K562 (cell line): ENCODE results near the gene DOCK1. TPM values are rescaled to one million over a fixed set of nuclear protein-coding genes. Genes with fewer than 3 reads are reported as not detected.

ENCODE experiments used
- ATAC-seq: fragments of 200-7000 bp; cut with Tn5 transposase; 3 replicates; pipeline ENCODE4 v1.9.1; 2020; ENCODE audit warnings: moderate library complexity
- BruUV-seq: library from RNA; stranded (reverse); fragments of 400-500 nt; replicated peaks from 2 replicates; lab custom pipeline; 2021; lab: Mats Ljungman, UMichigan
- CTCF ChIA-PET: fragments of 300-600 bp; formaldehyde crosslinking; extraction: SDS; loops from one replicate; lab custom pipeline; 2021; ENCODE audit warnings: low intra/inter-chr PET ratio; lab: Yijun Ruan, JAX
- POLR2A ChIA-PET: fragments of 300-600, 350-650 bp; sonication (Branson Sonifier 250); formaldehyde crosslinking; extraction: SDS; loops from one replicate; lab custom pipeline; 2021; ENCODE audit warnings: antibody characterized with exemption, inconsistent platforms; lab: Yijun Ruan, JAX
- DNase-seq, 4 experiments: peaks; one replicate each; pipeline versions ENCODE4 v3.0.0 to v3.0.0-alpha.2; 2011 to 2018; ENCODE audit warnings: low spot score in 3 of 4, mixed read lengths in 3 of 4; ENCODE audit errors: extremely low read depth in 1 of 4
- FAIRE-seq: peaks from 2 replicates; lab custom pipeline; 2011; peaks lifted over from hg19 to GRCh38; lab: Jason Lieb, UNC
- H2AFZ ChIP-seq: 2 replicates; pipeline ENCODE4 v1.6.0; 2011; ENCODE audit warnings: low read depth, low read length, control low read depth, inconsistent platforms
- H3K27ac ChIP-seq: fragments of 200-600 bp; 3 replicates; pipeline ENCODE4 v1.8.0; 2011; ENCODE audit warnings: low read depth, mild to moderate bottlenecking, control low read depth, inconsistent platforms, low read length, moderate library complexity, mixed read lengths; ENCODE audit errors: extremely low read depth
- H3K27me3 ChIP-seq, 2 experiments: fragments of 300-600 bp in 1 of 2; 2 replicates in 1 of 2; 3 replicates in 1 of 2; pipeline versions ENCODE4 v1.6.0 to v1.8.0; 2011; ENCODE audit warnings: inconsistent platforms in 2 of 2, low read length in 2 of 2, mild to moderate bottlenecking in 1 of 2, mixed read lengths in 1 of 2, moderate library complexity in 1 of 2; ENCODE audit not compliant: control insufficient read depth in 2 of 2, insufficient read depth in 2 of 2
- H3K36me3 ChIP-seq: fragments of 300-600 bp; 3 replicates; pipeline ENCODE4 v1.8.0; 2011; ENCODE audit warnings: mild to moderate bottlenecking, low read length, inconsistent platforms; ENCODE audit not compliant: control insufficient read depth, insufficient read depth
- H3K4me1 ChIP-seq, 2 experiments: fragments of 200-600 bp in 1 of 2; replicated peaks in 1 of 2; 2 replicates in 1 of 2; 3 replicates in 1 of 2; pipeline versions ENCODE4 v1.5.1 to v1.8.0; 2011; ENCODE audit warnings: inconsistent platforms in 2 of 2, low read length in 2 of 2, mild to moderate bottlenecking in 1 of 2, mixed read lengths in 1 of 2, moderate library complexity in 1 of 2; ENCODE audit not compliant: control insufficient read depth in 2 of 2, insufficient read depth in 2 of 2
- H3K4me2 ChIP-seq: 2 replicates; pipeline ENCODE4 v1.6.1; 2011; ENCODE audit warnings: low read length, control low read depth, inconsistent platforms, mixed read lengths; ENCODE audit not compliant: insufficient read depth
- H3K4me3 ChIP-seq: fragments of 200-600 bp; sonication (generic), shearing (Covaris generic); 2 replicates; pipeline ENCODE4 v1.5.1; 2016; ENCODE audit warnings: control low read depth, inconsistent platforms
- H3K79me2 ChIP-seq: fragments of 200-600 bp; 3 replicates; pipeline ENCODE4 v1.8.0; 2011; ENCODE audit warnings: low read length, inconsistent platforms; ENCODE audit not compliant: control insufficient read depth, insufficient read depth
- H3K9ac ChIP-seq, 2 experiments: 2 replicates each; pipeline versions ENCODE4 v1.6.0 to v1.6.1; 2011; ENCODE audit warnings: low read depth in 2 of 2, low read length in 2 of 2, control low read depth in 1 of 2, inconsistent platforms in 1 of 2, mild to moderate bottlenecking in 1 of 2, mixed read lengths in 1 of 2; ENCODE audit not compliant: insufficient read depth in 1 of 2
- H3K9me1 ChIP-seq: one replicate; pipeline ENCODE4 v1.6.0; 2011; ENCODE audit warnings: inconsistent platforms, mild to moderate bottlenecking, low read length, moderate library complexity; ENCODE audit not compliant: control insufficient read depth, insufficient read depth
- H3K9me3 ChIP-seq: replicated peaks from 2 replicates; pipeline ENCODE4 v1.5.1; 2011; ENCODE audit warnings: low read depth, low read length, inconsistent platforms; ENCODE audit not compliant: control insufficient read depth, insufficient read depth
- H4K20me1 ChIP-seq: replicated peaks from 2 replicates; pipeline ENCODE4 v1.6.1; 2011; ENCODE audit warnings: low read length, inconsistent platforms, mixed read lengths; ENCODE audit not compliant: control insufficient read depth, insufficient read depth
- ATF7 ChIP-seq: fragments of 450-650 bp; IDR thresholded peaks from 2 replicates; pipeline ENCODE4 v1.7.1; 2014; ENCODE audit warnings: mild to moderate bottlenecking, moderate library complexity
- ELF1 ChIP-seq: fragments of 200-800 bp; sonication (Bioruptor generic); IDR thresholded peaks from 2 replicates; pipeline ENCODE4 v1.6.1; 2016; ENCODE audit warnings: missing genetic modification characterization, missing compliant biosample characterization
- FOXJ2 ChIP-seq: fragments of 200-800 bp; sonication (Bioruptor generic); IDR thresholded peaks from 2 replicates; pipeline ENCODE4 v1.6.1; 2016; ENCODE audit warnings: missing genetic modification characterization, missing compliant biosample characterization
- GATAD2B ChIP-seq: fragments of 450-650 bp; IDR thresholded peaks from 2 replicates; pipeline ENCODE4 v1.6.1; 2017; ENCODE audit warnings: mild to moderate bottlenecking, borderline replicate concordance
- MTA1 ChIP-seq: fragments of 450-650 bp; IDR thresholded peaks from 2 replicates; pipeline ENCODE4 v1.6.1; 2017; ENCODE audit warnings: borderline replicate concordance
- TAF15 ChIP-seq: fragments of 200-400 bp; formaldehyde crosslinking; IDR thresholded peaks from 2 replicates; pipeline ENCODE4 v1.6.1; 2017; ENCODE audit warnings: mild to moderate bottlenecking, low read depth, low read length, moderate library complexity
- ZNF431 ChIP-seq: sonication (generic); formaldehyde crosslinking; IDR thresholded peaks from 2 replicates; pipeline ENCODE4 v1.8.0; 2022; ENCODE audit warnings: mild to moderate bottlenecking, missing genetic modification reagents
- ZNF444 ChIP-seq: fragments of 250-450 bp; sonication (Bioruptor Pico); IDR thresholded peaks from 2 replicates; pipeline ENCODE4 v1.4.0; 2020; ENCODE audit warnings: mild to moderate bottlenecking, moderate library complexity
- WGBS: fragments of 100-300 bp; shearing (Covaris generic); methylation state at CpG from one replicate; pipeline ENCODE4 v1.1.6; 2016; ENCODE audit warnings: low coverage, mixed read lengths; ENCODE audit not compliant: insufficient coverage; ENCODE audit errors: missing lambda C conversion rate; 5-methylcytosine and 5-hydroxymethylcytosine counted together
- in situ Hi-C: fragments of 300-500 bp; cut with MboI; formaldehyde crosslinking; loops from 4 replicates; pipeline ENCODE4 v1.15.0; 2018; ENCODE audit warnings: inconsistent platforms, mixed read lengths
- intact Hi-C: fragments of 100-400 bp; cut with micrococcal nuclease; formaldehyde crosslinking; loops from 2 replicates; pipeline ENCODE4 v1.14.2; 2022
- polyA plus RNA-seq, 8 experiments: library from polyadenylated mRNA; depleted of rRNA in 4 of 8; stranded (reverse) in 5 of 8; unstranded in 3 of 8; fragments of >200 nt; fragmentation: Nextera tagmentation in 2 of 8; fragmentation: Illumina TruSeq in 1 of 8; extraction: Ambion mirVana in 2 of 8; extraction: Trizol in 1 of 8; gene quantifications; 2 replicates each; pipeline versions ENCODE4 v1.2.1 to v1.2.3, GENCODE V29; 2011 to 2014; ENCODE audit warnings: inconsistent platforms in 1 of 8, missing spikeins in 1 of 8
- total RNA-seq, 7 experiments: library from RNA; depleted of rRNA in 6 of 7; stranded (reverse); fragments of >200 nt in 6 of 7; fragmentation: Illumina TruSeq in 2 of 7; extraction: Trizol in 2 of 7; gene quantifications; 2 replicates each; pipeline versions ENCODE4 v1.2.1 to v1.2.3, GENCODE V29; 2011 to 2021; ENCODE audit warnings: low replicate concordance in 1 of 7
- TF ChIP-seq, protein P1 (sequence below): fragments of 250-450 bp; sonication (Bioruptor Pico); IDR thresholded peaks from 2 replicates; pipeline ENCODE4 v1.9.0; 2021; ENCODE audit warnings: mild to moderate bottlenecking, inconsistent platforms
- TF ChIP-seq, protein P2 (sequence below): fragments of 450-650 bp; formaldehyde crosslinking; IDR thresholded peaks from 2 replicates; pipeline ENCODE4 v1.4.0; 2022; ENCODE audit warnings: missing genetic modification characterization

DOCK1 gene
- total and polyA plus RNA-seq, 9 of the 15 experiments (the other 6 are each of a cell fraction or from before 2014, with no cell fraction given): 0.31 TPM; not detected in 8

DNA sequence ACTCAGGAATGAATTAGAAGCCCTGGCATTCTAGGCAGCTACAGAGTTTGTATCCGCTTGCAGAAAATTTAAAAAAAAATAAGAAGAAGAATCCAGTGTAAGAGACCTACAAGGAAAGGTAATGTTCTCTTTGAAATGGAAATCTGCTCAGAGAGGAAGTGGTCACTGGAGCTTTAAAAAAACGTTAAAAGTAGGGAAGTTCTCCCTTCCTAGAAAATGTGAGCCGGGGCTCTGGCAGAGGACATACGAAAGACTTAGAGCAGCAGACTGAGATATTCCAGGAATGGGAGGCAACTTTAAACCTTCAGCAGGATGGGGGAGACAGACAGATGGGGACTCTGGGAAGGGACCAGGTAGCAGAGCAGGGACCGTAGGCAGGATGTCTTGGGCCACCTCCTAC, 494.4 kb downstream of the DOCK1 start:
- Histone ChIP-seq H3K9ac (no peak overlapping the region), H3K4me1 (no peaks in the 10 kb centered on the region), H3K27ac (no peak overlapping the region), H3K36me3 (no peaks in the 10 kb centered on the region), H3K9me1 (no peaks in the 10 kb centered on the region), H3K27me3 (peaks cover 0 to 11% of the 10 kb centered on the region in 2 experiments; a peak in 2 of 5 replicates), H3K4me3 (no peak overlapping the region), H3K9me3 (no peaks in the 10 kb centered on the region), H2AFZ (no peak overlapping the region), H3K79me2 (no peaks in the 10 kb centered on the region), H3K4me2 (no peak overlapping the region), H4K20me1 (no peaks in the 10 kb centered on the region)
- intact Hi-C loops: no loop called here
- ATAC-seq: no peak
- FAIRE-seq: no peak
- TF ChIP-seq ZNF431 (CRISPR knock-in tag): no peak
- no peak for TF ChIP-seq ATF7
- TF ChIP-seq ZNF444 (CRISPR knock-in tag): no peak
- no peak for TF ChIP-seq TAF15
- no peak for TF ChIP-seq MTA1
- TF ChIP-seq ELF1 (tag): no peak
- TF ChIP-seq, protein P1, sequence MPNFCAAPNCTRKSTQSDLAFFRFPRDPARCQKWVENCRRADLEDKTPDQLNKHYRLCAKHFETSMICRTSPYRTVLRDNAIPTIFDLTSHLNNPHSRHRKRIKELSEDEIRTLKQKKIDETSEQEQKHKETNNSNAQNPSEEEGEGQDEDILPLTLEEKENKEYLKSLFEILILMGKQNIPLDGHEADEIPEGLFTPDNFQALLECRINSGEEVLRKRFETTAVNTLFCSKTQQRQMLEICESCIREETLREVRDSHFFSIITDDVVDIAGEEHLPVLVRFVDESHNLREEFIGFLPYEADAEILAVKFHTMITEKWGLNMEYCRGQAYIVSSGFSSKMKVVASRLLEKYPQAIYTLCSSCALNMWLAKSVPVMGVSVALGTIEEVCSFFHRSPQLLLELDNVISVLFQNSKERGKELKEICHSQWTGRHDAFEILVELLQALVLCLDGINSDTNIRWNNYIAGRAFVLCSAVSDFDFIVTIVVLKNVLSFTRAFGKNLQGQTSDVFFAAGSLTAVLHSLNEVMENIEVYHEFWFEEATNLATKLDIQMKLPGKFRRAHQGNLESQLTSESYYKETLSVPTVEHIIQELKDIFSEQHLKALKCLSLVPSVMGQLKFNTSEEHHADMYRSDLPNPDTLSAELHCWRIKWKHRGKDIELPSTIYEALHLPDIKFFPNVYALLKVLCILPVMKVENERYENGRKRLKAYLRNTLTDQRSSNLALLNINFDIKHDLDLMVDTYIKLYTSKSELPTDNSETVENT (CRISPR knock-in tag): no peak
- TF ChIP-seq, protein P2, sequence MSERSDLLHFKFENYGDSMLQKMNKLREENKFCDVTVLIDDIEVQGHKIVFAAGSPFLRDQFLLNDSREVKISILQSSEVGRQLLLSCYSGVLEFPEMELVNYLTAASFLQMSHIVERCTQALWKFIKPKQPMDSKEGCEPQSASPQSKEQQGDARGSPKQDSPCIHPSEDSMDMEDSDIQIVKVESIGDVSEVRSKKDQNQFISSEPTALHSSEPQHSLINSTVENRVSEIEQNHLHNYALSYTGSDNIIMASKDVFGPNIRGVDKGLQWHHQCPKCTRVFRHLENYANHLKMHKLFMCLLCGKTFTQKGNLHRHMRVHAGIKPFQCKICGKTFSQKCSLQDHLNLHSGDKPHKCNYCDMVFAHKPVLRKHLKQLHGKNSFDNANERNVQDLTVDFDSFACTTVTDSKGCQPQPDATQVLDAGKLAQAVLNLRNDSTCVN (CRISPR knock-in tag): no peak
- TF ChIP-seq FOXJ2 (tag): no peak
- TF ChIP-seq GATAD2B: no peak
- no peak for DNase-seq
- CTCF ChIA-PET: no interaction called here
- 2% methylated on average over 5 of the region's 5 CpGs for WGBS
- POLR2A ChIA-PET: no interaction called here
- no TSS peak for BruUV-seq
- in situ Hi-C loops: no loop called here
